HUES6 (cell line): Measurements from ENCODE around the gene ZBTB1.
"Not testable (repeated sequence)": the region's sequence is repeated elsewhere in the genome, so short reads cannot be mapped to it uniquely, and the experiment has no call there.

ENCODE experiments used
- H3K27ac ChIP-seq: 2 replicates; pipeline ENCODE4 v1.7.0; 2013; ENCODE audit warnings: low read depth, mild to moderate bottlenecking, low read length, inconsistent platforms
- H3K27me3 ChIP-seq: 2 replicates; pipeline ENCODE4 v1.6.1; 2013; ENCODE audit warnings: low read length; ENCODE audit not compliant: control insufficient read depth, insufficient read depth
- H3K36me3 ChIP-seq: 2 replicates; pipeline ENCODE4 v1.6.1; 2013; ENCODE audit warnings: low read length; ENCODE audit not compliant: control insufficient read depth, insufficient read depth
- H3K4me1 ChIP-seq: 2 replicates; pipeline ENCODE4 v1.6.1; 2013; ENCODE audit warnings: low read length; ENCODE audit not compliant: control insufficient read depth, insufficient read depth
- H3K4me3 ChIP-seq: 2 replicates; pipeline ENCODE4 v1.5.1; 2013; ENCODE audit warnings: low read depth, low read length
- H3K9ac ChIP-seq: one replicate; pipeline ENCODE4 v1.6.1; 2013; ENCODE audit warnings: mild to moderate bottlenecking, low read length
- H3K9me3 ChIP-seq: 2 replicates; pipeline ENCODE4 v1.6.1; 2013; ENCODE audit warnings: low read depth, low read length; ENCODE audit not compliant: control insufficient read depth, insufficient read depth

Gene ZBTB1

DNA sequence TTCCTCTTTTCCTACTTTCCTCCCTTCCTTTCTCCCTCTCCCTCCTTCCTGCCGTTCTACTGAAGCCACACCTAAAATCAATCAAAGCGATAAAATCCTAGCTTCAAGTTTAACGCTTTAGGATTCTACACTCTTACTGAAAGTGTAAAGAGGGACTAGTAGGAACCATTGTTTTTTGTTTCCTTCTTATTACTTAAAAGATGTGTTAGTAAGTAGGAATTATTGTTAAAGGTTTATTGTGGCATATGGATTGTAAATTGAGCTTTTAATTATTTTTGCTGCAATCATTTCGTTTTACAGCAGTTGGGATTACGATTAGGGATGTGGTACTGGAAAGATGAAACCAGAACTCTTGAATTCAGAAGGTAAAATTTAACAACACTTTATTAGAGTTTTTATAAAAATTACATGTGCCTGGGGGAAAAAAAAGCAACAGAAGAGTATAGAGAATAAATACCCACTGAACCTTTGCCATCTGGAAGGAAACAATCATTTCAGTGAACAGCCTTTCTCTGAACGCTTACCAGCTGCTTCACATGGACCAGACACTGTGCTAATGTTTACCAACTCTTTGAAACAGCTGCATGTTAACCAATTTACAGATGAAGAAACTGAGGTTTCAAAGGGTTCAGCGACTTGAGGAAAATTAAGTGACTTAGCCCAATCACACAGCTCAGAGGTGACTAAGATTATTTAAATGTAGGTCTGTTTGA, 46.2 kb downstream of the ZBTB1 start:
- H3K4me3 ChIP-seq, result peak overlapping the region; percentile 75
- no peaks in the 10 kb centered on the region for H3K36me3 ChIP-seq
- H3K9ac ChIP-seq, result no peak overlapping the region
- no peaks in the 10 kb centered on the region for H3K9me3 ChIP-seq
- peaks cover 31% of the 10 kb centered on the region for H3K27me3 ChIP-seq
- H3K27ac ChIP-seq, result no peak overlapping the region
- peaks cover 16% of the 10 kb centered on the region for H3K4me1 ChIP-seq

DNA sequence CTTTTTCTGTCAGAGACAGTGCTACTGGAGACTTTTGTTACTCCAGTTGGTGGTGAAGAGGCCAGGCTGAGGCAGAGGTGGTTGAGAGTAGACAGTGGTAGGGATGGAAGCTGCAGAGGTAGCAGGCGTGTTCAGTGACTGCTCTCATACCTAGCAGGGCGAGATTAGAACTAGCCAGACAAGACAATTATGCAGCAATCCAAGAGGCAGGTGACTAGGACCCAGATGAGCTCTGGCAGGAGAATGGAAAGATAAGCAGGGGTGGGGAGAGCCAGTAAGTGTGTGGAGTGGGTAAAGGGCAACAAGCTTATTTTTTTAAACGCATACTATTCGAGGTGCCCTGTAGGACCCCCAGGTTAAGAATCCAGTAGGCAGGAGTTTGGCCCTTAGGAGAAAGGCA, 50.0 kb downstream of the ZBTB1 start:
- Histone ChIP-seq H3K27me3 (peaks cover 21% of the 10 kb centered on the region), H3K4me1 (peaks cover 8% of the 10 kb centered on the region), H3K4me3 (no peak overlapping the region), H3K36me3 (no peaks in the 10 kb centered on the region), H3K9ac (no peak overlapping the region), H3K27ac (no peak overlapping the region), H3K9me3 (no peaks in the 10 kb centered on the region)

DNA sequence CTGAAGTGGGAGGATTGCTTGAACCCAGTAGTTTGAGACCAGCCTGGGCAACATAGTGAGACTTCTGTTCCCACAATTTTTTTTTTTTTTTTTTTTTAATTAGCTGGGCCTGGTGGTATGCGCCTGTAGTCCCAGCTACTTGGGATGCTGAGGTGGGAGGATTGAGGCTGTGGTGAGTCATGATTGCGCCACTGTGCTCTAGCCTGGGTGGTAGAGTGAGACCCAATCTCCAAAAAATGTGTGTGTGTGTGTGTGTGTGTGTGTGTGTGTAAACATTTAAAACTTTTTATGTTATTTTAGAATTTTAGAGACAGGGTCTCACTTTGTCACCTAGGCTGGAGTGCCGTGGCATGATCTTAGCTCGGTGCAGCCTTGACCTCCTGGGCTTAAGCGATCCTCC, 52.0 kb downstream of the ZBTB1 start:
- H3K4me3 ChIP-seq, result no peak overlapping the region
- H3K27ac ChIP-seq, result no peak overlapping the region

DNA sequence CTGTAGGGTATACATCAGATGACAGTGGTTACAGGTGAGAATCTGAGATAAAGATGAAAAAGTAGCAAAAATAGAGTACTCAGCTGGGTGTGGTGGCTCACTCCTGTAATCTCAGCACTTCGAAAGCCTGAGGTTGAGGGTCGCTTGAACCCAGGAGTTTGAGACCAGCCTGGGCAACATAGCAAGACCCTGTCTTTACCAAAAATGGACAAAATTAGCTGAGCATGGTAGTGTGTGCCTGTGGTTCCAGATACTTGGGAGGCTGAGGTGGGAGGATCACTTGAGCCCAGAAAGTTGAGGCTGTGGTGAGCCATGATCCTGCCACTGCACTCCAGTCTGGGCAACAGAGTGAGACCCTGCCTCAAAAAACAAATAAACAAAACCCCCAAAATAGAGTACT, 53.6 kb downstream of the ZBTB1 start:
- H3K27ac ChIP-seq, H3K36me3 ChIP-seq, H3K4me3 ChIP-seq, H3K9ac ChIP-seq, H3K27me3 ChIP-seq, H3K9me3 ChIP-seq, H3K4me1 ChIP-seq: not testable (repeated sequence)

More for the DNA sequence above, 52.0 kb downstream of the ZBTB1 start:
- no peaks in the 10 kb centered on the region for H3K36me3 ChIP-seq
- no peaks in the 10 kb centered on the region; the same call in 1 of the 2 replicates for H3K4me1 ChIP-seq
- H3K9ac ChIP-seq, result no peak overlapping the region
- no peaks in the 10 kb centered on the region for H3K9me3 ChIP-seq
- peaks cover 3% of the 10 kb centered on the region; the same call in 1 of the 2 replicates for H3K27me3 ChIP-seq

DNA sequence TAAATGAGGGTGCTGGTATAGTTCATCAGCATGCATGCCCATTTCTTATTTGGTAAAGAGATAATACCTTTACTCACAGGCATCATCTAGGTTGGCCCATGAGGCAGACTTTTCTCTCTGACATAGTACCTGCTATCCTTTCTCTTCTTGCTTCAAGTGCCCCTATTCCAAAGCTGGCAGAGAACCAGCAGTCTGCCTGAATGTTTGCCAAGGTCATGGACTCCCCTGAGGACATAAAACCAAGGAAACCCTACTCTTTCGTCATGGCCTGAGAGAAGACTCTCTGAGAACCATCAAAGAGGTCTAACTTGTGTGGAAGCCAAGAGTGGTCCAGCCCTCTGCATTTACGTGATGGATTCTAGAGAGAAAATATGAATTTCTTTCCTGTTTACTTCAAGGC, 57.1 kb downstream of the ZBTB1 start:
- Histone ChIP-seq H3K27ac (no peak overlapping the region), H3K27me3 (no peaks in the 10 kb centered on the region), H3K36me3 (no peaks in the 10 kb centered on the region), H3K4me1 (peaks cover 3% of the 10 kb centered on the region; the same call in 1 of the 2 replicates), H3K9me3 (no peaks in the 10 kb centered on the region), H3K4me3 (no peak overlapping the region), H3K9ac (no peak overlapping the region)

DNA sequence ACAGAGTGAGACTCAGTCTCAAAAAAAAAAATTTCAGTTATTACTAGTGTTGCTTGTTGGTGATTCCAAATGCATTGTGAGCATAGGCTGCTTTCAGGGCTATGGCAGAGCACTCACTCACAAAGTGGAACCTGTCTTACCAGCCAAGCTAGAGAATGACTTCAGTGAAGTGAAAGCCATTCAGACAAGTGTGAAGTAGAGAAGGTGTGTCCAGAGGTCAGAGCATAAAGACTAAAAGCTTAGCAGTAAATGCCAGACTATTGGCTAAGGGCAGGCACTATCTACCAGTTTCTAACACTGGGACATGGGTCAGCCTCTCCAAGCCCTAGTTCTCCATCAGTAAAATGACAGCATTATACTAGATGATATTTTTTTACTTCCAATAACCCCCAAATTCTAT, 57.9 kb downstream of the ZBTB1 start:
- Histone ChIP-seq H3K36me3 (no peaks in the 10 kb centered on the region), H3K27me3 (no peaks in the 10 kb centered on the region), H3K27ac (no peak overlapping the region), H3K4me1 (peaks cover 6% of the 10 kb centered on the region; the same call in 1 of the 2 replicates), H3K9ac (no peak overlapping the region), H3K9me3 (no peaks in the 10 kb centered on the region), H3K4me3 (no peak overlapping the region)

DNA sequence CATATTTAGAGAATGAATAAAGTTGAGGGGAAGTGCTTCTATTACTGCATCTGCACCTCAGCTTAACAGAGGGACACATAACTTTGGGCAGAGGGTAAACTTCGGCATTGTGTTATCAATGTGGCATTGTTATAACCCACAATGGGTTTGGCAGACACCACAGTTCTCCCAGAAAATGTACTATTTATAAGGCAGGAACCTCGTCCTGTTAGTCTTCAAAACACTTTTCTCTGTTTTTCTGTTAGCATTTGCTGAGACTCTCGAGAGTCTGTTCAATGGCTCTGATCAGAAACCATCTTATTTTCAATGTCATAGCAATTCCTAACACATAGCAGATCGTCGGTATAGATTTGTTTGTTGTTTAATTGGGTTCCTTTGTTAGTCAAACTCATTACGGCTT, 59.1 kb downstream of the ZBTB1 start:
- no peaks in the 10 kb centered on the region for H3K9me3 ChIP-seq
- no peak overlapping the region for H3K4me3 ChIP-seq

DNA sequence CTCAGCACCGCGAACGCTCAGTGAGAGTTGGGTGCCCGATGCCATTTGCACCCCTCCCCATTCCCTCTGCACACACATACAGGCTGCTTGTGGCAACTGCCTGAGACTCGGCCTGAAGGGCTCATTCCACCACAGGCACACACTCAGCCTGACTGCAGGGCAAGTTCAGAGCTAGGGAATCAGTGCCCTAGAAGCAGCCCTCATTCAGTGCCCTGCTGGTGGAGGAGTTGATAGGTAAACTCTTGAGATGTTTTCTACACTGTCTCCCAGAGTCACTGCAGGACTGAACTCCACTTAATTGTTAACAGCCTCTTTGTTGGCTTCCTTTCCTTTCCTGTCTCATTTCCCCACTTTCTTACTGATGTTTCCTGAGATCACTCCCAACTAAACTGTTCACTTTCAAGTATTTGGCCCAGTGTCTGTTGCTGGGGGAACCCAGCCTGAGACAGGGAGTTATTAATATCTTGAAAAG, 62.1 kb downstream of the ZBTB1 start:
- Histone ChIP-seq H3K9ac (no peak overlapping the region), H3K27ac (no peak overlapping the region), H3K9me3 (no peaks in the 10 kb centered on the region), H3K36me3 (no peaks in the 10 kb centered on the region), H3K4me3 (no peak overlapping the region), H3K27me3 (no peaks in the 10 kb centered on the region), H3K4me1 (peaks cover 6% of the 10 kb centered on the region; the same call in 1 of the 2 replicates)

More for the DNA sequence above, 59.1 kb downstream of the ZBTB1 start:
- Histone ChIP-seq H3K27ac (no peak overlapping the region), H3K4me1 (peaks cover 6% of the 10 kb centered on the region; the same call in 1 of the 2 replicates), H3K36me3 (no peaks in the 10 kb centered on the region), H3K27me3 (no peaks in the 10 kb centered on the region), H3K9ac (no peak overlapping the region)

DNA sequence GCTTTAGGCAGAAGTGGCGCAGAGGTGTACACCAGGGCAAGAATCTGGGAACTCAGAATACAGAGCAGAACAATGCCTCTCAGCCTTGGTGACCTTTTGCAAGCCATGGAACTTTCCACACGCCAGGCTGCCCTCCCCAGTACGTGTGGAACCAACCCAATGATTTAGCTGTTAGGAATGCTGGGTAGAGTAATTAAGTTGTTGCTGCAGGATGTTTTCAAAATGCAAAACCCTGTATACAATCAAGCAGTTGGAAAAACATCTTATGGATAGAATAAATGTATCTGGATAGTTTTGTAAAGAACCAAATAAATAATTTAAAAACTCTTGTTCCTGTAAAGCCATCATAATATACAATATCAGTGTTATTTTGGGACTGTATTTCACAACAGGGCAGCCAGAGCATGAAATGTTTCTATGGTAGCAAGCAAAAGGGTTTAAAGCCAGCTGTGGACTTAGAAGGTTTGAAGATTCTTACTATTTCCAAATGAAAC, 64.6 kb downstream of the ZBTB1 start:
- peaks cover 16% of the 10 kb centered on the region for H3K4me1 ChIP-seq
- no peaks in the 10 kb centered on the region for H3K36me3 ChIP-seq
- H3K4me3 ChIP-seq, result no peak overlapping the region
- no peaks in the 10 kb centered on the region for H3K27me3 ChIP-seq
- no peak overlapping the region for H3K9ac ChIP-seq
- no peaks in the 10 kb centered on the region for H3K9me3 ChIP-seq
- H3K27ac ChIP-seq, result no peak overlapping the region

DNA sequence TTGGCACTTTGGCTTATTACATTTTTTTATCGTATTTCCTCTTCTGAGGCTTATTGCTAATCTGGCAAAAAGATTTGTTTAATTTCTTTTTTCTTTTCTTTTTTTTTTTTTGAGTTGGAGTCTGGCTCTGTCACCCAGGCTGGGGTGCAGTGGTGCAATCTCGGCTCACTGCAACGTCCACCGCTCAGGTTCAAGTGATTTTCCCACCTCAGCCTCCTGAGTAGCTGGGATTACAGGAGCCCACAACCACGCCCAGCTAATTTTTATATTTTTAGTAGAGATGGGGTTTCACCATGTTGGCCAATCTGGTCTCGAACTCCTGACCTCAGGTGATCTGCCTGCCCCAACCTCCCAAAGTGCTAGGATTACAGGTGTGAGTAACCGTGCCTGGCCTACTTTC, 65.1 kb downstream of the ZBTB1 start:
- H3K9ac ChIP-seq, H3K27ac ChIP-seq, H3K36me3 ChIP-seq, H3K4me3 ChIP-seq, H3K27me3 ChIP-seq, H3K9me3 ChIP-seq: not testable (repeated sequence)
- peaks cover 16% of the 10 kb centered on the region for H3K4me1 ChIP-seq

DNA sequence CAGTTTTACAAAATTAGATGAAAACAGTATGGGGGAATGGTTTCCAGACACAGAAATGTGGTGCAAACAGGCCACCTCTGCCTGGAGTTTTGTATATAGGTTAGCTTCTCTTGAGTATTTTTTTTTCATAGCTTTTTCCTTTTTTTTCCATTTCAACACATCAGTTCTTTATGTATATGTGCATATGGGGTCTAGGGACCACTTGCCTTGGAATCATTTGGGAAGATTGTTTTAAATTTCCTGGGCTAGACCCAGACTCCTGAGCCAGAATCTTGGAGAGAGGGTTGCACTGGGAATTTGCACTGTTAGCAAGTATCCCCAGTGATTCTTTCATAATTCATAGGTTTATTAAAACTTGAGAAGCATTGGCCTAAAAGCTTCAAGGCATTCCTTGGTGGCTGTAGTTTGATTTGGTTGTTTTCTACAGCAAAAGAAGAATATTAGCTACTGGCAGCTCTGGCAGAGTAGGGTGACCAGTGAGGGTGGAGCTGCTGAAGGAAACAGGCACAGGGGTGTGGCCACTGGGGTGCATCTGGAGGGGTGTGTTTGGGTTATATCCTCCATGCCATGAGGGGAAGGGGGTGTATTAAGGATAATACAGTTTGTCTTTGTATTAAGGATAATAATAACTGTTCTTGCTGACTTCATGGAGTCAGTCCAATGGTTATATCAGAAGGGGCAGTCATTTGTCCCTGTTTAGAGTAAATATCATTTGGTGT, 68.0 kb downstream of the ZBTB1 start:
- Histone ChIP-seq H3K9ac (no peak overlapping the region), H3K9me3 (no peaks in the 10 kb centered on the region), H3K27me3 (no peaks in the 10 kb centered on the region), H3K4me3 (no peak overlapping the region), H3K27ac (no peak overlapping the region), H3K36me3 (no peaks in the 10 kb centered on the region), H3K4me1 (peaks cover 10% of the 10 kb centered on the region)
